Measurements from ENCODE around the gene UNC5B.
"Not testable (repeated sequence)": the region's sequence is repeated elsewhere in the genome, so short reads cannot be mapped to it uniquely, and the experiment has no call there.

UNC5B gene

GRCh38 chr10:71268758-71269157 is 56.4 kb downstream of the UNC5B start:
- DNase-seq = no peak

GRCh38 chr10:71269301-71270288 is 57.2 kb downstream of the UNC5B start:
- no peak for DNase-seq

GRCh38 chr10:71270301-71271220 is 58.2 kb downstream of the UNC5B start:
- DNase-seq = peak; percentile 65 to 75

- no peak for DNase-seq
Measured at GRCh38 chr10:71271662-71272055, 59.3 kb downstream of the UNC5B start.

- DNase-seq = peak; percentile 4 to 25
Measured at GRCh38 chr10:71272056-71272771, 59.8 kb downstream of the UNC5B start.

GRCh38 chr10:71272974-71273373 is 60.6 kb downstream of the UNC5B start:
- not testable (repeated sequence) for DNase-seq

- DNase-seq = no peak
Measured at GRCh38 chr10:71273506-71273905, 61.1 kb downstream of the UNC5B start.

GRCh38 chr10:71274901-71275796 is 62.8 kb downstream of the UNC5B start:
- peak; percentile 4 to 41 for DNase-seq

- no peak for DNase-seq
Measured at GRCh38 chr10:71276873-71277272, 64.5 kb downstream of the UNC5B start.

GRCh38 chr10:71277914-71278665 is 65.7 kb downstream of the UNC5B start:
- DNase-seq = no peak

- DNase-seq = peak in 1 of 2 donors; percentile 8
Measured at GRCh38 chr10:71278691-71279588, 66.6 kb downstream of the UNC5B start.

GRCh38 chr10:71279590-71280170 is 67.3 kb downstream of the UNC5B start:
- peak in 1 of 2 donors; percentile 43 for DNase-seq

GRCh38 chr10:71280216-71280615 is 67.8 kb downstream of the UNC5B start:
- DNase-seq = no peak

GRCh38 chr10:71280825-71281224 is 68.5 kb downstream of the UNC5B start:
- DNase-seq = no peak

GRCh38 chr10:71281646-71282322 is 69.4 kb downstream of the UNC5B start:
- no peak for DNase-seq

GRCh38 chr10:71282323-71282680 is 69.9 kb downstream of the UNC5B start:
- DNase-seq = no peak

- DNase-seq = no peak
Measured at GRCh38 chr10:71283410-71283809, 71.0 kb downstream of the UNC5B start.

- DNase-seq = no peak
Measured at GRCh38 chr10:71283876-71284275, 71.5 kb downstream of the UNC5B start.
